Endothelial cell (in vitro differentiated cells): Measurements from ENCODE around the gene HDAC8. TPM values are rescaled to one million over a fixed set of nuclear protein-coding genes. Genes with fewer than 3 reads are reported as not detected.

Experiments
- DNase-seq: peaks from one replicate; pipeline ENCODE4 v3.0.0; 2021; ENCODE audit warnings: low spot score
- H3K27ac Mint-ChIP-seq: one replicate; pipeline ENCODE4 v1.8.0; 2021; ENCODE audit warnings: mixed read lengths, inconsistent platforms; ENCODE audit not compliant: unreplicated experiment
- H3K27me3 Mint-ChIP-seq: one replicate; pipeline ENCODE4 v1.8.0; 2021; ENCODE audit warnings: mild to moderate bottlenecking, moderate library complexity, mixed read lengths, inconsistent platforms; ENCODE audit not compliant: unreplicated experiment
- H3K36me3 Mint-ChIP-seq: one replicate; pipeline ENCODE4 v1.8.0; 2021; ENCODE audit warnings: mild to moderate bottlenecking, low read depth, mixed read lengths, inconsistent platforms; ENCODE audit not compliant: unreplicated experiment
- H3K4me1 Mint-ChIP-seq: one replicate; pipeline ENCODE4 v1.8.0; 2021; ENCODE audit warnings: mild to moderate bottlenecking, mixed read lengths, inconsistent platforms; ENCODE audit not compliant: unreplicated experiment
- H3K4me3 Mint-ChIP-seq: one replicate; pipeline ENCODE4 v1.8.0; 2021; ENCODE audit warnings: mild to moderate bottlenecking, mixed read lengths, inconsistent platforms; ENCODE audit not compliant: unreplicated experiment
- H3K9me3 Mint-ChIP-seq: one replicate; pipeline ENCODE4 v1.8.0; 2021; ENCODE audit warnings: mixed read lengths, inconsistent platforms; ENCODE audit not compliant: unreplicated experiment
- CTCF ChIP-seq: fragments of 200-600 bp; sonication (generic); IDR thresholded peaks from one replicate; pipeline ENCODE4 v1.5.0; 2021; ENCODE audit warnings: antibody characterized with exemption; ENCODE audit not compliant: unreplicated experiment
- total RNA-seq: library from RNA; stranded (reverse); fragmentation: NEBNext Ultra II Directional; extraction: Animal tissue kit (Norgen Biotek cat#: 25700); gene quantifications from one replicate; pipeline ENCODE4 v1.2.1, GENCODE V29; 2021; ENCODE audit not compliant: unreplicated experiment

Gene HDAC8
- total RNA-seq, 1 donor from 2014 or later, result 29.4 TPM

GRCh38 chrX:72470532-72471223 lies 102.0 kb downstream of the HDAC8 start:
- no peaks in the 10 kb centered on the region for H3K4me1 Mint-ChIP-seq
- no peak overlapping the region for H3K4me3 Mint-ChIP-seq
- H3K27me3 Mint-ChIP-seq, result peaks cover 3% of the 10 kb centered on the region
- no peak for DNase-seq
- no peak overlapping the region for H3K27ac Mint-ChIP-seq
- peaks cover 3% of the 10 kb centered on the region for H3K36me3 Mint-ChIP-seq
- no peaks in the 10 kb centered on the region for H3K9me3 Mint-ChIP-seq
- TF ChIP-seq CTCF, result no peak

- TF ChIP-seq CTCF, result no peak
- no peaks in the 10 kb centered on the region for H3K9me3 Mint-ChIP-seq
- H3K27ac Mint-ChIP-seq, result no peak overlapping the region
- H3K27me3 Mint-ChIP-seq, result peaks cover 3% of the 10 kb centered on the region
- no peak overlapping the region for H3K4me3 Mint-ChIP-seq
- H3K4me1 Mint-ChIP-seq, result no peaks in the 10 kb centered on the region
- peaks cover 3% of the 10 kb centered on the region for H3K36me3 Mint-ChIP-seq
- no peak for DNase-seq
Observed at GRCh38 chrX:72470117-72470516, 102.5 kb downstream of the HDAC8 start.

GRCh38 chrX:72468607-72469006 lies 104.0 kb downstream of the HDAC8 start:
- H3K36me3 Mint-ChIP-seq, result peaks cover 3% of the 10 kb centered on the region
- H3K9me3 Mint-ChIP-seq, result no peaks in the 10 kb centered on the region
- no peaks in the 10 kb centered on the region for H3K27me3 Mint-ChIP-seq
- H3K4me1 Mint-ChIP-seq, result no peaks in the 10 kb centered on the region
- no peak overlapping the region for H3K4me3 Mint-ChIP-seq
- no peak for DNase-seq
- no peak overlapping the region for H3K27ac Mint-ChIP-seq
- no peak for TF ChIP-seq CTCF

GRCh38 chrX:72467135-72467534 lies 105.5 kb downstream of the HDAC8 start:
- no peaks in the 10 kb centered on the region for H3K9me3 Mint-ChIP-seq
- no peak for TF ChIP-seq CTCF
- no peaks in the 10 kb centered on the region for H3K4me1 Mint-ChIP-seq
- no peak for DNase-seq
- H3K27me3 Mint-ChIP-seq, result no peaks in the 10 kb centered on the region
- H3K27ac Mint-ChIP-seq, result no peak overlapping the region
- H3K36me3 Mint-ChIP-seq, result peaks cover 3% of the 10 kb centered on the region
- no peak overlapping the region for H3K4me3 Mint-ChIP-seq

GRCh38 chrX:72466493-72466892 lies 106.2 kb downstream of the HDAC8 start:
- Mint-ChIP-seq H3K27ac (no peak overlapping the region), H3K36me3 (peaks cover 4% of the 10 kb centered on the region), H3K4me1 (no peaks in the 10 kb centered on the region), H3K27me3 (no peaks in the 10 kb centered on the region), H3K9me3 (no peaks in the 10 kb centered on the region), H3K4me3 (no peak overlapping the region)
- no peak for DNase-seq
- no peak for TF ChIP-seq CTCF
